DMS114 treated with DMSO at 0.1 percent for 48 hours (cell line): ENCODE data around the gene PHLDA1.
"Not testable (repeated sequence)": the region's sequence is repeated elsewhere in the genome, so short reads cannot be mapped to it uniquely, and the experiment has no call there.

Experiments used
- DNase-seq: peaks from one replicate; lab custom pipeline; 2025; ENCODE audit not compliant: unreplicated experiment; lab: John Stamatoyannopoulos, UW

Gene PHLDA1

DNA sequence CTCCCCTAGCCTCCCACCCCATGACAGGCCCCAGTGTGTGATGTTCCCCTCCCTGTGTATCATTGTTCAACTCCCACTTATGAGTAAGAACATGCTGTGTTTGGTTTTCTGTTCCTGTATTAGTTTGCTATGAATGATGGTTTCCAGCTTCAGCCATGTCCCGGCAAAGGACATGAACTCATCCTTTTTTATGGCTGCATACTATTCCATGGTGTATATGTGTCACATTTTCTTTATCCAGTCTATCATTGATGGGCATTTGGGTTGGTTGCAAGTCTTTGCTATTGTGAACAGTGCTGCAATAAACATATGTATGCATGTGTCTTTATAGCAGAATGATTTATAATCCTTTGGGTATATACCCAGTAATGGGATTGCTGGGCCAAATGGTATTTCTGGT, 43.9 kb downstream of the PHLDA1 start:
- DNase-seq = not testable (repeated sequence)

DNA sequence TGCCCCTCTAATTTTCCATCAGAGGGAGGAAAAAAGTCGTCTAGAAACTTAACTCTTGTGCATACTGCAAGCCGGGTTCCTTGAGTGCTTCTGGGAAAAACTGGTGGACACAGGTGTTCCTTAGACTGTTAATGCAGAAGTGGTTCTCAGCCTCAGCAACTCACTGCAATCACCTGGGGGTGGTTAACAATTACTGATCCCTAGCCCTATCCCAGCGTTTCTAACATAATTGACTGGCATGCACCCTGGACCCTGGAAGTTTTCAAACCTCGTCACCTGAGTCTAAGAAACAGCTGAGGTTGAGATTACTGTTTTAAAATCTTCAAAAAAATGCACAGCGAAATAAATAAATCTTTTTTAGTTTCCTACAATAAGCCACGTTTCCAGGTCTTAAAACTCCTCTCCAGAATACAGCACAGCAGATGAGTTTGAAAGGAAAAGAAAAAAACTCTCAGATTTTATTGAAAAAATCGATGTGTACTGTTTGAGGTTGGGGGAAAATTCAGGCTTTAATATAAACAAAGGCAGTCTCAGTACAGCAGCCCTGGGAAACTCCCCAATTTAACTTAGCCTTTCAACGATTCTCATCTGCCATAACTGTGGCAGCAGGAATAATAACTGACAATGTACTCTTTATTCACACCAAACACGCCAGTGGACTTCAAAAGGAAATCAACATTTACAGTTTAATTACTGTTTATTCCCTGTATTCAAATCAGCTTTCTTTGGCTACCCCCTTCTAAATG, 45.4 kb downstream of the PHLDA1 start:
- DNase-seq = no peak

- DNase-seq = no peak
Observed at GRCh38 chr12:75985566-75985965, 46.0 kb downstream of the PHLDA1 start.

- no peak for DNase-seq
Observed at GRCh38 chr12:75984577-75985182, 46.9 kb downstream of the PHLDA1 start.

DNA sequence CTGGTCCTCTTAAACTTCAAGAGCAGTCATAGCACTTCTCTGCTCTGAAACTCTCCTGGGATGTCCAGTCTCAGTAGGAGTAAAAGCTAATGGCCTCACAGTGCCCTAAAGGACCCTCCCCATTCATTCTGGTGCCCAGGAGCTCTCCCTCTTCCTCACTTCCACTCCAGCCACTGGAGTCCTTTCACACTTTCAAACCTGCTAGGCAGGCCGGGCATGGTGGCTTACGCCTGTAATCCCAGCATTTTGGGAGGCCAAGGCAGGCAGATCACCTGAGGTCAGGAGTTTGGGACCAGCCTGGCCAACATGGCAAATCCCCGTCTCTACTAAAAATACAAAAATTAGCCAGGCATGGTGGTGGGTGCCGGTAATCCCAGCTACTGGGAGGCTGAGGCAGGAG, 47.7 kb downstream of the PHLDA1 start:
- not testable (repeated sequence) for DNase-seq

GRCh38 chr12:75982979-75983660, 48.5 kb downstream of the PHLDA1 start:
- DNase-seq = no peak

DNA sequence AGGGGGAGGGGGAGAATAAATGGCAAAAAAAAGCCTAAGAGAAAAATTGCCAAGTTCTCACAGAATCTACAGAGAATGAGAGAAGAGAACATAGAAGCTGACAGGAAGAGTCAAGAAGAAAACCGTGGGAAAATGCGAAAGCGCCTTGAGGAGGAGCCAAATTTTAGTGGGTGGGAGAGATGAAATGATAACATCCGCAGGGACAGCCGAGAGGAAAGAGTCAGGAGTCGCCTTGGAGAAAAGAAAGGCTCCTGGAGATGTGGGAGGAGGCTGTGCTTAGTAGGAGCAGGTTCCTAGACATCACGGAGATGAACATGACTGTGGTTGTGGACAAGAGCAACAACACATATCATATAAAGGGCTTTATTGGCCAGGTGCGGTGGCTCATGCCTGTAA, 49.4 kb downstream of the PHLDA1 start:
- no peak for DNase-seq

DNA sequence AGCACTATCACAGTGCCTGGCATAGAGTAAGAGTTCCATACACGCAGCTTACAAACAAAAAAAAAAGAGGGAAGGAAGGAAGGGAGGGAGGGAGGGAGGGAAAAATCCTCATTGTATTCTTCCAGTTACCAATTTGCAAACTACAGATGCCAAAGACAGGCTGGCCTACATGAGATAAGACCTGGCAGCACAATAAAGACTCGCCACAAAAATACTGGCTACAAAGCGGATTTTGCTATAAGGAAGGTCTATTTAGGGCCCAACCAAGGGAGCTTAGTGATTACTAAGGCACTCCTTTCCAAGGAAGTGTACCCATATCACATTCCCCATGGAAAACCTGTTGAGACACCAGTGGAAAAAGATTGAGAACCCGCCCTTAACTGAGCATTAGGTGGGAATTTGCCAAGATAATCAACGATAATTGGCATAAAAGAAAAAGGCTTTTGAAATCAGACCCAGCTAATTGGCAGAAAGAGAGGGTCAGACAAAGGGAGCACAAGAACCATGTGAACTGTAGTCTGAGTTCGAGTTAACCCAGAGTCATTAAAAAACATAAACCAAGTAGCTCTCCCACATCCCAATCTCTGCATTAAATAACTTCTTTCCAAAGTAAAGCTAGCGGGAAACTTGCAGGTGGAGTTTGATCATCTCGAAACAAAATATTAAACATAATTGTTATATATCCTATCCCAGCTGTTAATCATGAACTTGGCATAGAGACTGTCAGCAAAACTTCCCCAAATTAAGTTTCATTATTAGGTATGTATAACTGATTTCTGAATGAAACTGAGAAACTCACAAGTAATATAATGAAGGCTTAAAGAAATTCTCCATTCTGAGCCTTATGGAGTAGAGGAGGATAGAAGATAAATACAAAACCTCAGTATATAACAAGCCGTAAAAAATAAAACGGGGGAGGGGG, 50.1 kb downstream of the PHLDA1 start:
- DNase-seq = no peak

DNA sequence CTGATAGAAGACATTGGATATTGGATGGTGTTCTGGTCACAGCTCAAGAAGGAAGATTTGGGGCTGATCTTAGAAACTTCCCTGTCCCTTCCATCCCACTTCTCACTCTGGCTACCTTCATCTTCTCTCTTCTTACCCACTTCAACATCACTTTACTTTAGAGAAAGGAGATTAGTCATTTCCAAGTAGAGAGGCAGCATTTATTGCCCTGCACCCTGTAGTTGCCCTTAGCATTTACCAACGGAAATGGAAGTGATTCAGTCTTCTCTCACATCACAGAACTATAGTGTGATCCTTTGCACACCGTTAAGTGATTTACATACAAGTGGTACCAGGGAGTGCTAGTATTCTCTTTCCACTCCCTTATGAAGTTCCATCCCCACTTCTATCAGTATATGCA, 52.4 kb downstream of the PHLDA1 start:
- no peak for DNase-seq

DNA sequence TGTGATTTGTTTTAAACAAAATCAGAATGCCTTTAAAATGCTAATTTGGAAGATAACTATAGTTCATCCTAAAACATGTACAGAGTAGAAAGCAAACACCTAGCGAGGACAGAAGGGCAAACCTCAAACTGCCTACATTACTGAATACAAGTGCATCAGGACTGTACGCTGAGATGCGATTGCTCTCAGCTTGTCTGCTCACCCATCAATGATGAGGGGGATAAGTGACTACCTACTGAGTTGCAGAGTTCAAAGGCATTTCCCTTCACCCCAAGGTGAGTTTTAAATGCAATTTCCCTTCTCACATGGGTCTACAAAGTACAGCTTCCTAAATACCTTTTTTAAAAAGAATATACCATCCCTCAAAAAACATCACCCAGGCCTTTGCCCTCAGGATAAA, 52.9 kb downstream of the PHLDA1 start:
- DNase-seq = no peak

GRCh38 chr12:75977952-75978671, 53.5 kb downstream of the PHLDA1 start:
- no peak for DNase-seq

GRCh38 chr12:75977590-75977951, 54.0 kb downstream of the PHLDA1 start:
- no peak for DNase-seq

DNA sequence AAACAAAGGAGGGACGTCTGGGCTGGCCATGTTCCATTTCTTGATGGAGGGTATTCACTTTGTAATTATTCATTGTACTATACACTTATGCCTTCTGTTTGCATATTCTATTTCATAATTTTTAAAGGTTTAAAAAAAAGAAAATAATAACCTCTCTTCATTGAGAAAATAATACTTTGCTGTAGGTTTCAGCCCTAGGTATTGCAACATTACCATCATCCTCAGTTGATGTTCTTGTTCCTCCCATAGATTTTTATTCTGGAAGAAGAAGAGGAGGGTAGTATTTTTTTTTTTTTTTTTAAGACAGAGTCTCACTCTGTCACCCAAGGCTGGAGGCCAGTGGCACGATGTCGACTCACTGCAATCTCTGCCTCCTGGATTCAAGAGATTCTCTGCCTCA, 54.7 kb downstream of the PHLDA1 start:
- DNase-seq = no peak

- no peak for DNase-seq
Observed at GRCh38 chr12:75976113-75976512, 55.5 kb downstream of the PHLDA1 start.

DNA sequence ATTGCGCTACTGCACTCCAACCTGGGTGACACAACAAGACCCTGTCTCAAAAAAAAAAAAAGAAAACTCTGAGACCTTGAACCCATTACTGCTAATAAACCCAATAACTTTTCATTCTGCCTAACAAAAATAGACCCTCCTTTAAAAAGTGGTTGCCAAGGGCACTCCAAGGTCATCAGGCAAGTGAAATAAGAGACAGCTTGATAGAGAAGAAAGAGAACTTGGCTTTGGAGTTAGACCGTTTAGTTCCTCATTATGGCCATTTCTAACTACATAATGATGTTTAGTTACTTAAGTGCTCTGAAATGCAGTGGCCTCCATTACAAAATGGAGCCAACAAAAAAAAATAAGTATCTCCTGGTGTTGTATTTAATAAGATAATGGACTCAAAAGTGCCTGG, 55.9 kb downstream of the PHLDA1 start:
- DNase-seq = no peak
